ENCODE measurements around the gene ZNF280B. TPM values are rescaled to one million over a fixed set of nuclear protein-coding genes. Genes with fewer than 3 reads are reported as not detected.

ZNF280B gene
- total RNA-seq, 1 experiment from 2014 or later, result 0.10 TPM

GRCh38 chr22:22484023-22484422 is 24.5 kb downstream of the ZNF280B start:
- H3K36me3 ChIP-seq (ENCODE audit: control insufficient read depth, insufficient read depth, low read length), result no peaks in the 10 kb centered on the region
- intact Hi-C loops (cut with micrococcal nuclease; ENCODE audit: unreplicated experiment), result no loop called here
- TF ChIP-seq SIN3A (IDR thresholded peaks at IDR 0.05; ENCODE audit: borderline replicate concordance, insufficient read depth, low read depth, low read length) (no peak), TCF7L2 (IDR thresholded peaks at IDR 0.05; ENCODE audit: low read depth, low read length) (no peak), POLR2AphosphoS5 (IDR thresholded peaks at IDR 0.05; ENCODE audit: low read depth, low read length) (no peak)
- TF ChIP-seq, protein P1, sequence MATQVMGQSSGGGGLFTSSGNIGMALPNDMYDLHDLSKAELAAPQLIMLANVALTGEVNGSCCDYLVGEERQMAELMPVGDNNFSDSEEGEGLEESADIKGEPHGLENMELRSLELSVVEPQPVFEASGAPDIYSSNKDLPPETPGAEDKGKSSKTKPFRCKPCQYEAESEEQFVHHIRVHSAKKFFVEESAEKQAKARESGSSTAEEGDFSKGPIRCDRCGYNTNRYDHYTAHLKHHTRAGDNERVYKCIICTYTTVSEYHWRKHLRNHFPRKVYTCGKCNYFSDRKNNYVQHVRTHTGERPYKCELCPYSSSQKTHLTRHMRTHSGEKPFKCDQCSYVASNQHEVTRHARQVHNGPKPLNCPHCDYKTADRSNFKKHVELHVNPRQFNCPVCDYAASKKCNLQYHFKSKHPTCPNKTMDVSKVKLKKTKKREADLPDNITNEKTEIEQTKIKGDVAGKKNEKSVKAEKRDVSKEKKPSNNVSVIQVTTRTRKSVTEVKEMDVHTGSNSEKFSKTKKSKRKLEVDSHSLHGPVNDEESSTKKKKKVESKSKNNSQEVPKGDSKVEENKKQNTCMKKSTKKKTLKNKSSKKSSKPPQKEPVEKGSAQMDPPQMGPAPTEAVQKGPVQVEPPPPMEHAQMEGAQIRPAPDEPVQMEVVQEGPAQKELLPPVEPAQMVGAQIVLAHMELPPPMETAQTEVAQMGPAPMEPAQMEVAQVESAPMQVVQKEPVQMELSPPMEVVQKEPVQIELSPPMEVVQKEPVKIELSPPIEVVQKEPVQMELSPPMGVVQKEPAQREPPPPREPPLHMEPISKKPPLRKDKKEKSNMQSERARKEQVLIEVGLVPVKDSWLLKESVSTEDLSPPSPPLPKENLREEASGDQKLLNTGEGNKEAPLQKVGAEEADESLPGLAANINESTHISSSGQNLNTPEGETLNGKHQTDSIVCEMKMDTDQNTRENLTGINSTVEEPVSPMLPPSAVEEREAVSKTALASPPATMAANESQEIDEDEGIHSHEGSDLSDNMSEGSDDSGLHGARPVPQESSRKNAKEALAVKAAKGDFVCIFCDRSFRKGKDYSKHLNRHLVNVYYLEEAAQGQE (IDR thresholded peaks at IDR 0.05; ENCODE audit: insufficient read depth in 1 of 2, low read depth in 2 of 2, low read length in 1 of 2), result no peak
- TF ChIP-seq, protein P2, sequence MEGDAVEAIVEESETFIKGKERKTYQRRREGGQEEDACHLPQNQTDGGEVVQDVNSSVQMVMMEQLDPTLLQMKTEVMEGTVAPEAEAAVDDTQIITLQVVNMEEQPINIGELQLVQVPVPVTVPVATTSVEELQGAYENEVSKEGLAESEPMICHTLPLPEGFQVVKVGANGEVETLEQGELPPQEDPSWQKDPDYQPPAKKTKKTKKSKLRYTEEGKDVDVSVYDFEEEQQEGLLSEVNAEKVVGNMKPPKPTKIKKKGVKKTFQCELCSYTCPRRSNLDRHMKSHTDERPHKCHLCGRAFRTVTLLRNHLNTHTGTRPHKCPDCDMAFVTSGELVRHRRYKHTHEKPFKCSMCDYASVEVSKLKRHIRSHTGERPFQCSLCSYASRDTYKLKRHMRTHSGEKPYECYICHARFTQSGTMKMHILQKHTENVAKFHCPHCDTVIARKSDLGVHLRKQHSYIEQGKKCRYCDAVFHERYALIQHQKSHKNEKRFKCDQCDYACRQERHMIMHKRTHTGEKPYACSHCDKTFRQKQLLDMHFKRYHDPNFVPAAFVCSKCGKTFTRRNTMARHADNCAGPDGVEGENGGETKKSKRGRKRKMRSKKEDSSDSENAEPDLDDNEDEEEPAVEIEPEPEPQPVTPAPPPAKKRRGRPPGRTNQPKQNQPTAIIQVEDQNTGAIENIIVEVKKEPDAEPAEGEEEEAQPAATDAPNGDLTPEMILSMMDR (IDR thresholded peaks at IDR 0.05), result no peak
- no peak for ATAC-seq
- no peak for DNase-seq (ENCODE audit: low read depth, low spot score)
- no peaks in the 10 kb centered on the region for H3K4me1 ChIP-seq (ENCODE audit: control insufficient read depth, insufficient read depth, low read length)
- no peak overlapping the region for H3K4me3 ChIP-seq (ENCODE audit: low read depth in 2 of 2, low read length in 2 of 2)
- POLR2A ChIA-PET, result no interaction called here
- CTCF ChIA-PET, result no interaction called here
- no peaks in the 10 kb centered on the region for H3K9me3 ChIP-seq (ENCODE audit: control insufficient read depth, insufficient read depth, low read depth, low read length)
- in situ Hi-C loops (cut with HindIII; ENCODE audit: low pct_unique_long_range_greater_than_20kb, low sequenced_read_pairs), result no loop called here
- H3K27ac ChIP-seq (ENCODE audit: low read length), result no peak overlapping the region
- H3K27me3 ChIP-seq (ENCODE audit: control insufficient read depth, insufficient read depth, low read length), result no peaks in the 10 kb centered on the region
- BruUV-seq (replicated peaks), result no TSS peak

DNA sequence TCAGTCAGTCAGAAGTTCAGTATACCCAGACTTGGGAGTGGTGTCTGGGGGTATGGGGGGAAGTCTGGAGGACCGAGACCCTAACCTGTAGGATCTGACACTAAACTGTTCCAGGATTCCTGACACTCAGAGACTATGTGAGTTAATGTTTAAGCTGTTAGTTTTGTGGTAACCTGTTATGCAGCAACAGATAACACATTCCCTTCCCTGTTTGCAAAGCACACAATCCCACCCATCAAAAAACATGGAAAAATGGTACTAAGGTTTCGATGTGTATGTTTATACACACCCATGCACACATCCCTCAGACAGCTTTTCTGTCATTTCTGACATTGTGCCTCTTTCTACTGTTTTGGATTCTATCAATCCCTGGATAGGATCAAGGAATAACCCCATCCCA is 27.6 kb downstream of the ZNF280B start:
- TF ChIP-seq TCF7L2 (IDR thresholded peaks at IDR 0.05; ENCODE audit: low read depth, low read length) (no peak), SIN3A (IDR thresholded peaks at IDR 0.05; ENCODE audit: borderline replicate concordance, insufficient read depth, low read depth, low read length) (no peak), POLR2AphosphoS5 (IDR thresholded peaks at IDR 0.05; ENCODE audit: low read depth, low read length) (no peak)
- TF ChIP-seq, protein P2 (IDR thresholded peaks at IDR 0.05), result no peak
- TF ChIP-seq, protein P1 (IDR thresholded peaks at IDR 0.05; ENCODE audit: insufficient read depth in 1 of 2, low read depth in 2 of 2, low read length in 1 of 2), result no peak
- in situ Hi-C loops (cut with HindIII; ENCODE audit: low pct_unique_long_range_greater_than_20kb, low sequenced_read_pairs), result no loop called here
- intact Hi-C loops (cut with micrococcal nuclease; ENCODE audit: unreplicated experiment), result no loop called here
- CTCF ChIA-PET, result interaction anchor here (0.5 kb wide), 1 partner anchor 37 kb away, joined by 6 read pairs; no protein-coding TSS in a partner anchor
- DNase-seq (ENCODE audit: low read depth, low spot score) (no peak), ATAC-seq (no peak)
- no TSS peak for BruUV-seq (replicated peaks)
- POLR2A ChIA-PET, result no interaction called here
- no peaks in the 10 kb centered on the region for H3K27me3 ChIP-seq (ENCODE audit: control insufficient read depth, insufficient read depth, low read length)
- no peaks in the 10 kb centered on the region for H3K36me3 ChIP-seq (ENCODE audit: control insufficient read depth, insufficient read depth, low read length)
- H3K27ac ChIP-seq (ENCODE audit: low read length), result no peak overlapping the region
- no peak overlapping the region for H3K4me3 ChIP-seq (ENCODE audit: low read depth in 2 of 2, low read length in 2 of 2)
- no peaks in the 10 kb centered on the region for H3K9me3 ChIP-seq (ENCODE audit: control insufficient read depth, insufficient read depth, low read depth, low read length)
- no peaks in the 10 kb centered on the region for H3K4me1 ChIP-seq (ENCODE audit: control insufficient read depth, insufficient read depth, low read length)

Measured in Panc1 (cell line).